Upper lobe of right lung (tissue), 1 donor: ENCODE measurements around the gene ISG15. TPM values are rescaled to one million over a fixed set of nuclear protein-coding genes. Genes with fewer than 3 reads are reported as not detected.
A peak's percentile ranks its signal among the peaks of the same experiment; 100 is the strongest.

Experiments
- ATAC-seq: fragments of 200-7000 bp; cut with Tn5 transposase; one replicate; pipeline ENCODE4 v1.9.1; 2020; ENCODE audit warnings: mild to moderate bottlenecking, moderate library complexity
- DNase-seq: peaks from one replicate; pipeline ENCODE4 v3.0.0-alpha.2; 2020
- H3K27ac ChIP-seq: fragments of 200-600 bp; one replicate; pipeline ENCODE4 v1.8.0; 2022
- H3K27me3 ChIP-seq: fragments of 200-600 bp; one replicate; pipeline ENCODE4 v1.8.0; 2022; ENCODE audit warnings: mild to moderate bottlenecking
- H3K36me3 ChIP-seq: fragments of 200-600 bp; one replicate; pipeline ENCODE4 v1.8.0; 2022
- H3K4me1 ChIP-seq: fragments of 200-600 bp; one replicate; pipeline ENCODE4 v1.8.0; 2022
- H3K4me3 ChIP-seq: fragments of 200-600 bp; one replicate; pipeline ENCODE4 v1.8.0; 2022; ENCODE audit warnings: mild to moderate bottlenecking
- H3K9me3 ChIP-seq: fragments of 200-600 bp; one replicate; pipeline ENCODE4 v1.8.0; 2022
- CTCF ChIP-seq: fragments of 200-600 bp; IDR thresholded peaks from one replicate; pipeline ENCODE4 v1.8.0; 2022; ENCODE audit warnings: antibody characterized with exemption
- intact Hi-C: fragments of 100-400 bp; cut with DNase I; formaldehyde crosslinking; loops from one replicate; pipeline ENCODE4 v1.11.0; 2022
- total RNA-seq: library from RNA; stranded (reverse); fragmentation: NEBNext Ultra II Directional; extraction: Animal tissue kit (Norgen Biotek cat#: 25700); gene quantifications from one replicate; pipeline ENCODE4 v1.2.1, GENCODE V29; 2021
- donor health status: DM: no; HTN: yes; CAD: no; lungs with severe emphysema.

ISG15 gene
- total RNA-seq, 1 donor from 2014 or later, result 93.6 TPM

GRCh38 chr1:966135-966703, 47.1 kb upstream of the ISG15 start, which contains the start of gene PLEKHN1:
Gene PLEKHN1 (plus strand): TSS chr1:966482. CDS start chr1:966532, 50 bp downstream.
- DNase-seq (no peak), ATAC-seq (peak; percentile 80)
- intact Hi-C loops, result loop anchor here (10.0 kb wide), 1 partner anchor 61 kb away; no protein-coding TSS in a partner anchor
- Histone ChIP-seq H3K9me3 (no peaks in the 10 kb centered on the region), H3K4me1 (peaks cover 15% of the 10 kb centered on the region), H3K27ac (peak within 1 kb of the TSS; percentile 78), H3K36me3 (no peaks in the 10 kb centered on the region), H3K27me3 (peaks cover 13% of the 10 kb centered on the region), H3K4me3 (peak within 1 kb of the TSS; percentile 83)
- TF ChIP-seq CTCF, result no peak

DNA sequence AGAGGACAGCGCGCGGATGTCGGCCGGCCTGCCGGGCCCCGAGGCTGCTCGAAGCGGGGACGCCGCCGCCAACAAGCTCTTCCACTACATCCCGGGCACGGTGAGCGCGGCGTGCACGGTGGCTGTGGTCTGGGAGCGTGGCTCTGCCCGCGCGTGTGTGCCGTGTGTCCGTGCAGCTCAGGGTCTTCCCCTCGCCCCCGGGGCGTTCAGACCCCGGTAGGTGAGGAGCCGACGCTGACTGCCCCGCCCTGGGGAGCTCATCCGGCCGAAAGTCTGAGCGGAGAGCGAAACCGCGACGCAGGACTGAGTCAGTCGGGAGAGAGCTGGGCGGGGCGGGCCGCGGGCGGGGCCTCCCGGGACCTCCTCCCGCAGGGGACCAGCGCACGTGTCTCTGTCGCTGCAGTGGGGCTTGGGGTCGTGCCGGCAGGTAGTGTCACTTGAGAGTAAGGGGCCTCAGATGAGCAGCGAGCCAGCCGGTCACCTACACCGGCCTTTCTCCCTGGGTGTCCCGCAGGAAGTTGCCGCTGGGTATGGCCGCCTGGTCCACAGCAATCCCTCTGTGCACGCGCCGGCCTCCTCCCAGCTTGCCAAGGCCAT, 46.5 kb upstream of the ISG15 start:
- H3K4me1 ChIP-seq, result peaks cover 12% of the 10 kb centered on the region
- intact Hi-C loops, result loop anchor here (10.0 kb wide), 1 partner anchor 62 kb away; no protein-coding TSS in a partner anchor
- H3K27ac ChIP-seq, result peak overlapping the region; percentile 78
- no peaks in the 10 kb centered on the region for H3K9me3 ChIP-seq
- TF ChIP-seq CTCF, result no peak
- H3K36me3 ChIP-seq, result no peaks in the 10 kb centered on the region
- DNase-seq (peak; percentile 89), ATAC-seq (peak; percentile 82)
- H3K27me3 ChIP-seq, result peaks cover 18% of the 10 kb centered on the region
- peak overlapping the region; percentile 83 for H3K4me3 ChIP-seq

DNA sequence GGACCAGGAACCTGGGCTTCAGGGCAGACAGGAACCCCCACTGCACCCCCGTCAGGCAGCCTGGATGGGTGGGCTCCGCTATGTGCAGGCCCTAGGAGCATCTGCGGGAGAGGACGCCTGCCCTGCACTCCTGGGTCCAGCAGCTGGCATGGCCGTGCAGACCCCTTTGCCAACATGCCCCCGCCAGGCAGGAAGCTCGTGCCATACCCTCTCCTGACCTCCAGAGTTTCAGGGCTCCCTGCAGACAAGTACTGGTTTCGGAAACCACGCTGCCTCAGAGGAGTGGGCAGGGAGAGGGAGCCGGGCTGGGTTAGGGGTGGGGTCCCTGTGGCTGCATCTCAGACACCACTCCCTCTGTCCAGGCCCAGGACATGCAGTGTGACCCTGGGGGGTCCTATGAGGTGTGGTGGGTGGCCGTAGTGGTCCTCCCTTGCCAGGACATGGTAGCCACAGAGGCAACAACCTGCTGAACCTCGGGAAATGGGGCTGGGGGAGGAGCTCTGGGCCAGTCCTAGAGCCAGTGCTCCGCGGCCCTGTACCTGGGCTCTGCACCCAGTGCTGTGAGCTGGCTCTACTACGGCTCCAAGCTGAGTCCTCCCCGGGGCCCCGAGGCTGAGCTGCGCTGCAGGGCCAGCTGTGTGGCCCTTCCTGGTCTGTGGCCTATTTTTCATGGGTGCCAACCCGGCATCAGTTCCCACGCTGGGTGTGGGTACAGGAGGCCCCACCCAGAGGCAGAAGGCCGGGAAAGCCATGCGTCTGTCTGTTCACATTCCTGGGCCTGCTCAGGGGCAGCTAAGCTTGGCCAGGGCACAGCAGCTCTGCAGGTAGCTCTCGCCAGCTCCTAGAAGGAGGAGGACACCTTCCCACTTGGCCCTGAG, 45.6 kb upstream of the ISG15 start:
- peaks cover 12% of the 10 kb centered on the region for H3K4me1 ChIP-seq
- ATAC-seq (no peak), DNase-seq (no peak)
- H3K27ac ChIP-seq, result no peak overlapping the region
- H3K4me3 ChIP-seq, result peak overlapping the region; percentile 83
- no peaks in the 10 kb centered on the region for H3K9me3 ChIP-seq
- H3K36me3 ChIP-seq, result no peaks in the 10 kb centered on the region
- peaks cover 27% of the 10 kb centered on the region for H3K27me3 ChIP-seq
- no peak for TF ChIP-seq CTCF
- intact Hi-C loops, result loop anchor here (10.0 kb wide), 1 partner anchor 63 kb away; no protein-coding TSS in a partner anchor

GRCh38 chr1:969260-969855, 43.9 kb upstream of the ISG15 start:
- Histone ChIP-seq H3K27ac (no peak overlapping the region), H3K27me3 (peaks cover 28% of the 10 kb centered on the region), H3K4me3 (no peak overlapping the region), H3K9me3 (no peaks in the 10 kb centered on the region), H3K4me1 (peaks cover 12% of the 10 kb centered on the region), H3K36me3 (no peaks in the 10 kb centered on the region)
- no peak for TF ChIP-seq CTCF
- intact Hi-C loops, result loop anchor here (10.0 kb wide), 1 partner anchor 65 kb away; no protein-coding TSS in a partner anchor
- DNase-seq, result no peak
- no peak for ATAC-seq

DNA sequence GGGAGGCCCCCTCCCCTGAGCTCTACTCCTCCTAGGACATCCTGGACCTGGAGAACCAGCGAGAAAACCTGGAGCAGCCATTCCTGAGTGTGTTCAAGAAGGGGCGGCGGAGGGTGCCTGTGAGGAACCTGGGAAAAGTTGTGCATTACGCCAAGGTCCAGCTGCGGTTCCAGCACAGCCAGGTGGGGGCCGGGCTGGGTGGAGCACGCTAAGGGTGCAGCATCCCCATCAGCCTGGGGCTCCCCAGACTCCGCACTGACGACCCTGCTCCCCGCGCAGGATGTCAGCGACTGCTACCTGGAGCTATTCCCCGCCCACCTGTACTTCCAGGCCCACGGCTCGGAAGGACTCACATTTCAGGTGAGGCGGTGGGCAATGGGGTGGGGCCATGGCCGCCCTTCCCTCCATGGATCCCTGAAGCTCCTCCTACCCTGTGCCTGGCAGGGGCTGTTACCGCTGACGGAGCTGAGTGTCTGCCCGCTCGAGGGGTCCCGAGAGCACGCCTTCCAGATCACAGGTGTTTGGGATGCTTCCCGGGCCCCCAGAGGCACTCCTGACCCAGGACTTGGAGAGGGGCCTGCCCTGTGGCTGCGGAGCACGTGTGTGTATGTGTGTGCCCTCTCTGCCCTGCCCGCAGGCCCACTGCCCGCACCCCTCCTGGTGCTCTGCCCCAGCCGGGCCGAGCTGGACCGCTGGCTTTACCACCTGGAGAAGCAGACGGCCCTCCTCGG, 42.9 kb upstream of the ISG15 start:
- intact Hi-C loops, result no loop called here
- Histone ChIP-seq H3K4me1 (peaks cover 12% of the 10 kb centered on the region), H3K9me3 (no peaks in the 10 kb centered on the region), H3K27me3 (peaks cover 33% of the 10 kb centered on the region), H3K27ac (no peak overlapping the region), H3K36me3 (no peaks in the 10 kb centered on the region), H3K4me3 (no peak overlapping the region)
- DNase-seq (no peak), ATAC-seq (no peak)
- no peak for TF ChIP-seq CTCF
